ENCODE data around the gene TPCN2.

- TF ChIP-seq POLR2A (IDR thresholded peaks at IDR 0.05; ENCODE audit: control extremely low read depth in 1 of 2, low read depth in 2 of 2, low read length in 2 of 2) (no peak), FOSL1 (IDR thresholded peaks at IDR 0.05; ENCODE audit: insufficient read depth, low read depth, low read length) (no peak), CTCF (IDR thresholded peaks at IDR 0.05; ENCODE audit: control extremely low read depth in 1 of 3, insufficient read depth in 1 of 3, low read depth in 1 of 3, low read length in 3 of 3) (no peak), CEBPB (IDR thresholded peaks at IDR 0.05; ENCODE audit: low read depth, low read length) (no peak), POLR2AphosphoS5 (IDR thresholded peaks at IDR 0.05; ENCODE audit: low read depth, low read length) (no peak), SP4 (IDR thresholded peaks at IDR 0.05; ENCODE audit: low read length) (no peak), RFX5 (IDR thresholded peaks at IDR 0.05; ENCODE audit: borderline replicate concordance, low read depth, low read length) (no peak)
Measured at GRCh38 chr11:69002570-69003231, 46.0 kb upstream of the TPCN2 start.
